HEK293 (cell line): ENCODE measurements around the gene MYO1D.
A peak's percentile ranks its signal among the peaks of the same experiment; 100 is the strongest.

Experiments used
- CTCF ChIA-PET: fragments of 350-600 bp; formaldehyde crosslinking; extraction: SDS; loops from one replicate; lab custom pipeline; 2021; ENCODE audit warnings: antibody characterized with exemption; lab: Yijun Ruan, JAX
- POLR2A ChIA-PET: fragments of 300-600 bp; formaldehyde crosslinking; extraction: SDS; loops from one replicate; lab custom pipeline; 2020; ENCODE audit warnings: antibody characterized with exemption, inconsistent platforms; lab: Yijun Ruan, JAX
- H3K27ac ChIP-seq: fragments of 200-500 bp; sonication (Bioruptor generic); 2 replicates; pipeline ENCODE4 v1.5.1; 2014; ENCODE audit warnings: low read depth, low read length, control low read depth, inconsistent platforms; ENCODE audit errors: extremely low read depth
- H3K36me3 ChIP-seq, 2 experiments: fragments of 200-500 bp in 1 of 2; sonication (Bioruptor generic) in 1 of 2; 1 replicate in 1 of 2; 2 replicates in 1 of 2; pipeline ENCODE4 v1.5.1; 2014 to 2017; ENCODE audit warnings: inconsistent platforms in 2 of 2, low read length in 2 of 2; ENCODE audit not compliant: control insufficient read depth in 2 of 2, insufficient read depth in 1 of 2
- H3K4me1 ChIP-seq: fragments of 200-500 bp; sonication (Bioruptor generic); 2 replicates; pipeline ENCODE4 v1.5.1; 2014; ENCODE audit warnings: mild to moderate bottlenecking, low read length, inconsistent platforms; ENCODE audit not compliant: control insufficient read depth, insufficient read depth
- H3K4me3 ChIP-seq: 2 replicates; pipeline ENCODE4 v1.5.1; 2011; ENCODE audit warnings: low read depth, mild to moderate bottlenecking, control low read depth, low read length, moderate library complexity
- H3K9me3 ChIP-seq: fragments of 200-500 bp; sonication (Bioruptor generic); 2 replicates; pipeline ENCODE4 v1.5.1; 2014; ENCODE audit warnings: low read depth, low read length, inconsistent platforms; ENCODE audit not compliant: control insufficient read depth, insufficient read depth
- KLF9 ChIP-seq: fragments of 450-650 bp; formaldehyde crosslinking; IDR thresholded peaks from 2 replicates; pipeline ENCODE4 v1.5.1; 2016; ENCODE audit warnings: missing biosample characterization, missing genetic modification characterization, low read depth
- PBX3 ChIP-seq: sonication (generic); formaldehyde crosslinking; IDR thresholded peaks from 2 replicates; pipeline ENCODE4 v1.8.1; 2022; ENCODE audit warnings: mild to moderate bottlenecking, moderate library complexity, missing genetic modification reagents
- PRDM2 ChIP-seq: fragments of 450-650 bp; formaldehyde crosslinking; IDR thresholded peaks from 2 replicates; pipeline ENCODE4 v1.5.1; 2016; ENCODE audit warnings: missing biosample characterization, missing genetic modification characterization, borderline replicate concordance
- SCRT2 ChIP-seq: fragments of 450-650 bp; formaldehyde crosslinking; IDR thresholded peaks from 2 replicates; pipeline ENCODE4 v1.5.1; 2016; ENCODE audit warnings: missing biosample characterization, missing genetic modification characterization
- SETDB1 ChIP-seq: IDR thresholded peaks from one replicate; pipeline ENCODE4 v1.6.1; 2017; ENCODE audit warnings: mild to moderate bottlenecking, low read length, moderate library complexity, mixed read lengths; ENCODE audit not compliant: insufficient read length
- SP2 ChIP-seq: fragments of 450-650 bp; formaldehyde crosslinking; IDR thresholded peaks from 2 replicates; pipeline ENCODE4 v1.5.1; 2016; ENCODE audit warnings: missing biosample characterization, missing genetic modification characterization
- ZEB2 ChIP-seq: fragments of 450-650 bp; formaldehyde crosslinking; IDR thresholded peaks from 2 replicates; pipeline ENCODE4 v1.5.1; 2016; ENCODE audit warnings: missing biosample characterization, missing genetic modification characterization
- ZFP3 ChIP-seq: fragments of 450-650 bp; formaldehyde crosslinking; IDR thresholded peaks from 2 replicates; pipeline ENCODE4 v1.5.1; 2016; ENCODE audit warnings: low read depth, missing biosample characterization, missing genetic modification characterization
- ZFP41 ChIP-seq: fragments of 450-650 bp; formaldehyde crosslinking; IDR thresholded peaks from 2 replicates; pipeline ENCODE4 v1.5.1; 2016; ENCODE audit warnings: missing biosample characterization, missing genetic modification characterization, borderline replicate concordance
- ZNF155 ChIP-seq: fragments of 450-650 bp; formaldehyde crosslinking; IDR thresholded peaks from 2 replicates; pipeline ENCODE4 v1.5.1; 2016; ENCODE audit warnings: missing biosample characterization, missing genetic modification characterization
- ZNF169 ChIP-seq: fragments of 450-650 bp; formaldehyde crosslinking; IDR thresholded peaks from 2 replicates; pipeline ENCODE4 v1.5.1; 2016; ENCODE audit warnings: missing biosample characterization, missing genetic modification characterization
- ZNF19 ChIP-seq: fragments of 450-650 bp; formaldehyde crosslinking; IDR thresholded peaks from 2 replicates; pipeline ENCODE4; 2016; ENCODE audit warnings: missing biosample characterization, missing genetic modification characterization, low read depth
- ZNF26 ChIP-seq: fragments of 450-650 bp; formaldehyde crosslinking; IDR thresholded peaks from 2 replicates; pipeline ENCODE4 v1.5.1; 2016; ENCODE audit warnings: missing biosample characterization, missing genetic modification characterization
- ZNF266 ChIP-seq: fragments of 450-650 bp; formaldehyde crosslinking; IDR thresholded peaks from 2 replicates; pipeline ENCODE4 v1.5.1; 2016; ENCODE audit warnings: missing biosample characterization, missing genetic modification characterization, low read depth
- ZNF311 ChIP-seq: fragments of 450-650 bp; formaldehyde crosslinking; IDR thresholded peaks from 2 replicates; pipeline ENCODE4 v1.5.1; 2017; ENCODE audit warnings: missing biosample characterization, missing genetic modification characterization, borderline replicate concordance
- ZNF398 ChIP-seq: fragments of 450-650 bp; formaldehyde crosslinking; IDR thresholded peaks from 2 replicates; pipeline ENCODE4 v1.5.1; 2017; ENCODE audit warnings: missing biosample characterization, missing genetic modification characterization
- ZNF473 ChIP-seq: fragments of 450-650 bp; formaldehyde crosslinking; IDR thresholded peaks from 2 replicates; pipeline ENCODE4 v1.5.1; 2017; ENCODE audit warnings: missing biosample characterization, missing genetic modification characterization
- ZNF544 ChIP-seq: fragments of 450-650 bp; formaldehyde crosslinking; IDR thresholded peaks from 2 replicates; pipeline ENCODE4 v1.5.0; 2017; ENCODE audit warnings: missing biosample characterization, missing genetic modification characterization
- ZNF561 ChIP-seq: fragments of 450-650 bp; IDR thresholded peaks from 2 replicates; pipeline ENCODE4 v1.5.1; 2018; ENCODE audit warnings: missing biosample characterization, missing genetic modification characterization, borderline replicate concordance
- ZNF571 ChIP-seq: fragments of 450-650 bp; formaldehyde crosslinking; IDR thresholded peaks from 2 replicates; pipeline ENCODE4 v1.5.0; 2017; ENCODE audit warnings: missing biosample characterization, missing genetic modification characterization
- ZNF596 ChIP-seq: fragments of 450-650 bp; IDR thresholded peaks from 2 replicates; pipeline ENCODE4 v1.5.0; 2018; ENCODE audit warnings: missing biosample characterization, mild to moderate bottlenecking, missing genetic modification characterization, moderate library complexity
- ZNF629 ChIP-seq: fragments of 450-650 bp; formaldehyde crosslinking; IDR thresholded peaks from 2 replicates; pipeline ENCODE4 v1.5.1; 2017; ENCODE audit warnings: missing biosample characterization, missing genetic modification characterization
- ZNF677 ChIP-seq: fragments of 450-650 bp; IDR thresholded peaks from 2 replicates; pipeline ENCODE4 v1.5.0; 2018; ENCODE audit warnings: missing biosample characterization, mild to moderate bottlenecking, missing genetic modification characterization, moderate library complexity
- ZNF704 ChIP-seq: fragments of 450-650 bp; formaldehyde crosslinking; IDR thresholded peaks from 2 replicates; pipeline ENCODE4 v1.5.1; 2016; ENCODE audit warnings: missing biosample characterization, missing genetic modification characterization
- ZNF791 ChIP-seq: fragments of 450-650 bp; formaldehyde crosslinking; IDR thresholded peaks from 2 replicates; pipeline ENCODE4 v1.5.1; 2016; ENCODE audit warnings: missing biosample characterization, missing genetic modification characterization

The MYO1D gene

GRCh38 chr17:32584792-32585191 lies 292.1 kb downstream of the MYO1D start:
- no peak overlapping the region for H3K27ac ChIP-seq
- CTCF ChIA-PET, result no interaction called here
- POLR2A ChIA-PET, result no interaction called here
- no peak overlapping the region for H3K4me3 ChIP-seq
- no peak for TF ChIP-seq ZNF561 (tag by site-specific recombination)
- TF ChIP-seq ZNF266 (tag by site-specific recombination), result no peak
- TF ChIP-seq ZNF629, result no peak
- no peak for TF ChIP-seq ZNF19 (tag by site-specific recombination)
- no peak for TF ChIP-seq ZNF596 (tag by site-specific recombination)
- no peak for TF ChIP-seq ZNF311 (tag by site-specific recombination)
- TF ChIP-seq ZNF473, result no peak
- no peak for TF ChIP-seq ZNF544
- TF ChIP-seq ZNF704 (tag by site-specific recombination), result no peak
- no peak for TF ChIP-seq ZEB2 (tag by site-specific recombination)
- no peak for TF ChIP-seq ZNF571 (tag by site-specific recombination)
- no peak for TF ChIP-seq SP2 (tag by site-specific recombination)
- no peak for TF ChIP-seq PRDM2 (tag by site-specific recombination)
- no peak for TF ChIP-seq ZNF677 (tag by site-specific recombination)
- TF ChIP-seq ZFP41 (tag by site-specific recombination), result no peak
- TF ChIP-seq ZNF169, result no peak
- TF ChIP-seq KLF9 (tag by site-specific recombination), result no peak
- TF ChIP-seq PBX3 (CRISPR knock-in tag), result no peak
- TF ChIP-seq ZNF155 (tag by site-specific recombination), result no peak
- no peaks in the 10 kb centered on the region for H3K4me1 ChIP-seq
- H3K9me3 ChIP-seq, result no peaks in the 10 kb centered on the region
- H3K36me3 ChIP-seq, result no peaks in the 10 kb centered on the region; a peak in 1 of 3 replicates

GRCh38 chr17:32583053-32583452 lies 293.9 kb downstream of the MYO1D start:
- Histone ChIP-seq H3K27ac (no peak overlapping the region), H3K36me3 (no peaks in the 10 kb centered on the region; a peak in 1 of 3 replicates), H3K4me3 (no peak overlapping the region), H3K9me3 (no peaks in the 10 kb centered on the region), H3K4me1 (no peaks in the 10 kb centered on the region)
- POLR2A ChIA-PET, result no interaction called here
- CTCF ChIA-PET, result no interaction called here
- TF ChIP-seq ZNF398 (no peak), SETDB1 (peak; percentile 77), ZFP3 (no peak), ZNF155 (tag by site-specific recombination) (no peak), SCRT2 (tag by site-specific recombination) (no peak), ZNF26 (no peak), ZNF791 (tag by site-specific recombination) (peak; percentile 97)
